SU-DHL-6 (cell line): ENCODE results near the gene SPNS1.
"Not testable (repeated sequence)": the region's sequence is repeated elsewhere in the genome, so short reads cannot be mapped to it uniquely, and the experiment has no call there.

ENCODE experiments used
- H2AFZ ChIP-seq: fragments of 200-600 bp; sonication (generic); 2 replicates; pipeline ENCODE4 v1.6.1; 2014; ENCODE audit warnings: low read depth, mild to moderate bottlenecking, moderate library complexity, mixed read lengths, antibody characterized with exemption, low read length; ENCODE audit not compliant: severe bottlenecking
- H3F3A ChIP-seq: fragments of 200-600 bp; shearing (Covaris generic); 2 replicates; pipeline ENCODE4 v1.6.0; 2016; ENCODE audit warnings: antibody characterized with exemption, mild to moderate bottlenecking; ENCODE audit not compliant: insufficient read depth
- H3K27ac ChIP-seq: fragments of 200-600 bp; sonication (generic); 2 replicates; pipeline ENCODE4 v1.5.1; 2016; ENCODE audit warnings: low read depth, mild to moderate bottlenecking, low read length, moderate library complexity, mixed read lengths
- H3K27me3 ChIP-seq: fragments of 200-600 bp; sonication (generic), shearing (Covaris generic); 2 replicates; pipeline ENCODE4 v1.6.0; 2014; ENCODE audit warnings: mild to moderate bottlenecking, low read length
- H3K36me3 ChIP-seq: fragments of 200-600 bp; sonication (generic); 2 replicates; pipeline ENCODE4 v1.6.1; 2014; ENCODE audit warnings: mild to moderate bottlenecking, low read length, mixed read lengths
- H3K4me2 ChIP-seq: fragments of 300-600, 200-600 bp; shearing (Covaris generic), sonication (generic); 2 replicates; pipeline ENCODE4 v1.6.0; 2014; ENCODE audit warnings: low read length, low read depth, mild to moderate bottlenecking; ENCODE audit not compliant: poor library complexity, severe bottlenecking
- H3K4me3 ChIP-seq: fragments of 200-600 bp; sonication (generic); 2 replicates; pipeline ENCODE4 v1.5.1; 2014; ENCODE audit warnings: antibody characterized with exemption, low read length, mild to moderate bottlenecking, mixed read lengths; ENCODE audit not compliant: insufficient read depth, poor library complexity, severe bottlenecking
- H3K79me2 ChIP-seq: fragments of 200-600 bp; sonication (generic); 2 replicates; pipeline ENCODE4 v1.6.1; 2014; ENCODE audit warnings: mild to moderate bottlenecking, low read length, moderate library complexity; ENCODE audit not compliant: insufficient read depth
- H3K9ac ChIP-seq: fragments of 200-600 bp; sonication (generic); 2 replicates; pipeline ENCODE4 v1.7.0; 2014; ENCODE audit warnings: mild to moderate bottlenecking, low read length
- H3K9me2 ChIP-seq: fragments of 200-600 bp; sonication (generic); replicated peaks from 2 replicates; pipeline ENCODE4 v1.6.1; 2014; ENCODE audit warnings: low read length; ENCODE audit not compliant: insufficient read depth
- H3K9me3 ChIP-seq: fragments of 200-600 bp; sonication (generic); 2 replicates; pipeline ENCODE4 v1.6.1; 2014; ENCODE audit warnings: low read length, mixed read lengths; ENCODE audit not compliant: insufficient read depth
- H4K20me1 ChIP-seq: fragments of 200-600 bp; sonication (generic); 2 replicates; pipeline ENCODE4 v1.6.1; 2014; ENCODE audit warnings: low read depth, mild to moderate bottlenecking, antibody characterized with exemption, low read length, moderate library complexity, mixed read lengths
- EZH2phosphoT487 ChIP-seq: fragments of 200-600 bp; sonication (generic), shearing (Covaris generic); conservative IDR thresholded peaks from 2 replicates; pipeline ENCODE4 v1.6.1; 2018; ENCODE audit warnings: mild to moderate bottlenecking, antibody characterized with exemption, low read length, moderate library complexity, mixed read lengths
- TF ChIP-seq, protein P1 (sequence below): fragments of 200-600 bp; sonication (generic); IDR thresholded peaks from one replicate; pipeline ENCODE4 v1.5.1; 2017; ENCODE audit warnings: antibody characterized with exemption, mild to moderate bottlenecking, low read length, moderate library complexity; ENCODE audit not compliant: insufficient read depth, poor library complexity, severe bottlenecking

Gene SPNS1

GRCh38 chr16:28977703-28978662 is 3.4 kb downstream of the SPNS1 start:
- Histone ChIP-seq H3K4me2 (no peak overlapping the region), H3K36me3 (no peaks in the 10 kb centered on the region), H2AFZ (no peak overlapping the region), H3K27ac (no peak overlapping the region), H3K9me3 (no peaks in the 10 kb centered on the region), H3F3A (peaks cover 4% of the 10 kb centered on the region), H3K9me2 (no peaks in the 10 kb centered on the region), H3K79me2 (no peaks in the 10 kb centered on the region), H3K9ac (no peak overlapping the region), H4K20me1 (no peaks in the 10 kb centered on the region), H3K27me3 (no peaks in the 10 kb centered on the region), H3K4me3 (no peak overlapping the region)
- TF ChIP-seq EZH2phosphoT487: no peak
- TF ChIP-seq, protein P1, sequence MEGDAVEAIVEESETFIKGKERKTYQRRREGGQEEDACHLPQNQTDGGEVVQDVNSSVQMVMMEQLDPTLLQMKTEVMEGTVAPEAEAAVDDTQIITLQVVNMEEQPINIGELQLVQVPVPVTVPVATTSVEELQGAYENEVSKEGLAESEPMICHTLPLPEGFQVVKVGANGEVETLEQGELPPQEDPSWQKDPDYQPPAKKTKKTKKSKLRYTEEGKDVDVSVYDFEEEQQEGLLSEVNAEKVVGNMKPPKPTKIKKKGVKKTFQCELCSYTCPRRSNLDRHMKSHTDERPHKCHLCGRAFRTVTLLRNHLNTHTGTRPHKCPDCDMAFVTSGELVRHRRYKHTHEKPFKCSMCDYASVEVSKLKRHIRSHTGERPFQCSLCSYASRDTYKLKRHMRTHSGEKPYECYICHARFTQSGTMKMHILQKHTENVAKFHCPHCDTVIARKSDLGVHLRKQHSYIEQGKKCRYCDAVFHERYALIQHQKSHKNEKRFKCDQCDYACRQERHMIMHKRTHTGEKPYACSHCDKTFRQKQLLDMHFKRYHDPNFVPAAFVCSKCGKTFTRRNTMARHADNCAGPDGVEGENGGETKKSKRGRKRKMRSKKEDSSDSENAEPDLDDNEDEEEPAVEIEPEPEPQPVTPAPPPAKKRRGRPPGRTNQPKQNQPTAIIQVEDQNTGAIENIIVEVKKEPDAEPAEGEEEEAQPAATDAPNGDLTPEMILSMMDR: peak; percentile 33

GRCh38 chr16:28980330-28980729 is 5.8 kb downstream of the SPNS1 start:
- not testable (repeated sequence) for H4K20me1 ChIP-seq, H3K36me3 ChIP-seq, H3K4me2 ChIP-seq, H2AFZ ChIP-seq, H3F3A ChIP-seq, H3K9me2 ChIP-seq, H3K9ac ChIP-seq, H3K9me3 ChIP-seq, H3K4me3 ChIP-seq, H3K27me3 ChIP-seq, H3K27ac ChIP-seq, H3K79me2 ChIP-seq
- TF ChIP-seq, protein P1: peak; percentile 11

- Histone ChIP-seq H3K4me3 (no peak overlapping the region), H3K4me2 (no peak overlapping the region), H3K9me2 (no peaks in the 10 kb centered on the region), H3K27me3 (no peaks in the 10 kb centered on the region), H3K27ac (no peak overlapping the region), H3F3A (no peaks in the 10 kb centered on the region; the same call in 1 of the 2 replicates), H3K9ac (no peak overlapping the region), H3K36me3 (no peaks in the 10 kb centered on the region), H3K79me2 (no peaks in the 10 kb centered on the region), H3K9me3 (no peaks in the 10 kb centered on the region), H4K20me1 (no peaks in the 10 kb centered on the region), H2AFZ (no peak overlapping the region)
- TF ChIP-seq EZH2phosphoT487: no peak
- TF ChIP-seq, protein P1: no peak
Observed at GRCh38 chr16:28980929-28981328, 6.4 kb downstream of the SPNS1 start.
